Fibroblast of lung (primary cell): ENCODE data around the gene PIK3R1. TPM values are rescaled to one million over a fixed set of nuclear protein-coding genes. Genes with fewer than 3 reads are reported as not detected.
"Not testable (repeated sequence)": the region's sequence is repeated elsewhere in the genome, so short reads cannot be mapped to it uniquely, and the experiment has no call there.

Source experiments
- DNase-seq, 2 donors: peaks; one replicate each; pipeline versions ENCODE4 v3.0.0 to v3.0.0-alpha.2; 2010; ENCODE audit warnings: low read depth in 2 of 2
- H2AFZ ChIP-seq: 2 replicates; pipeline ENCODE4 v1.5.1; 2012; ENCODE audit warnings: low read length, control low read depth, inconsistent platforms
- H3K27ac ChIP-seq: 2 replicates; pipeline ENCODE4 v1.5.1; 2011; ENCODE audit warnings: low read length, control low read depth; ENCODE audit not compliant: insufficient read depth
- H3K27me3 ChIP-seq: 2 replicates; pipeline ENCODE4 v1.5.1; 2011; ENCODE audit warnings: mild to moderate bottlenecking, low read length; ENCODE audit not compliant: control insufficient read depth, insufficient read depth
- H3K36me3 ChIP-seq: 2 replicates; pipeline ENCODE4 v1.5.1; 2011; ENCODE audit warnings: low read length; ENCODE audit not compliant: control insufficient read depth, insufficient read depth
- H3K4me1 ChIP-seq: 2 replicates; pipeline ENCODE4 v1.5.1; 2011; ENCODE audit warnings: low read length; ENCODE audit not compliant: control insufficient read depth, insufficient read depth; ENCODE audit errors: extremely low read depth
- H3K4me2 ChIP-seq: 2 replicates; pipeline ENCODE4 v1.5.1; 2011; ENCODE audit warnings: low read length, control low read depth; ENCODE audit not compliant: insufficient read depth; ENCODE audit errors: extremely low read depth
- H3K4me3 ChIP-seq, 4 experiments: fragments of 200-600 bp in 1 of 4; sonication (generic) in 1 of 4; replicated peaks in 1 of 4; 2 replicates each; pipeline ENCODE4 v1.5.1; 2011 to 2016; ENCODE audit warnings: low read length in 4 of 4, low read depth in 3 of 4, mild to moderate bottlenecking in 3 of 4, control low read depth in 2 of 4, inconsistent platforms in 1 of 4, mixed read lengths in 1 of 4; ENCODE audit not compliant: insufficient read depth in 1 of 4; ENCODE audit errors: control extremely low read depth in 1 of 4
- H3K79me2 ChIP-seq: 2 replicates; pipeline ENCODE4 v1.5.1; 2012; ENCODE audit warnings: mild to moderate bottlenecking, low read length, inconsistent platforms; ENCODE audit not compliant: control insufficient read depth, insufficient read depth
- H3K9ac ChIP-seq: 2 replicates; pipeline ENCODE4 v1.5.1; 2011; ENCODE audit warnings: mild to moderate bottlenecking, low read length, control low read depth; ENCODE audit not compliant: insufficient read depth
- H3K9me3 ChIP-seq: 2 replicates; pipeline ENCODE4 v1.5.1; 2012; ENCODE audit warnings: low read depth, low read length; ENCODE audit not compliant: control insufficient read depth, insufficient read depth
- H4K20me1 ChIP-seq: 2 replicates; pipeline ENCODE4 v1.5.1; 2011; ENCODE audit warnings: low read length; ENCODE audit not compliant: control insufficient read depth, insufficient read depth; ENCODE audit errors: extremely low read depth
- EZH2 ChIP-seq: IDR thresholded peaks from 2 replicates; pipeline ENCODE4 v1.5.1; 2012; ENCODE audit warnings: low read length, control low read depth, mild to moderate bottlenecking; ENCODE audit errors: missing control alignments
- polyA plus RNA-seq, 2 donors: library from polyadenylated mRNA; depleted of rRNA in 1 of 2; stranded (reverse) in 1 of 2; unstranded in 1 of 2; fragments of >200 nt; gene quantifications; 2 replicates each; pipeline ENCODE4 v1.2.1, GENCODE V29; 2011 to 2012; ENCODE audit warnings: missing spikeins in 1 of 2
- total RNA-seq: library from RNA; depleted of rRNA; stranded (reverse); fragments of >200 nt; gene quantifications from 2 replicates; pipeline ENCODE4 v1.2.1, GENCODE V29; 2014
- TF ChIP-seq, protein P1 (sequence below), 2 donors: IDR thresholded peaks in 1 of 2; conservative IDR thresholded peaks in 1 of 2; 1 replicate in 1 of 2; 2 replicates in 1 of 2; pipeline ENCODE4 v1.5.1; 2011 to 2012; ENCODE audit warnings: low read length in 2 of 2, control low read depth in 1 of 2, inconsistent platforms in 1 of 2, low read depth in 1 of 2, mild to moderate bottlenecking in 1 of 2

PIK3R1 gene
- total and polyA plus RNA-seq, 2 donors (not counting 1 experiment from before 2014, with no cell fraction given), result 17.7 to 36.3 TPM

DNA sequence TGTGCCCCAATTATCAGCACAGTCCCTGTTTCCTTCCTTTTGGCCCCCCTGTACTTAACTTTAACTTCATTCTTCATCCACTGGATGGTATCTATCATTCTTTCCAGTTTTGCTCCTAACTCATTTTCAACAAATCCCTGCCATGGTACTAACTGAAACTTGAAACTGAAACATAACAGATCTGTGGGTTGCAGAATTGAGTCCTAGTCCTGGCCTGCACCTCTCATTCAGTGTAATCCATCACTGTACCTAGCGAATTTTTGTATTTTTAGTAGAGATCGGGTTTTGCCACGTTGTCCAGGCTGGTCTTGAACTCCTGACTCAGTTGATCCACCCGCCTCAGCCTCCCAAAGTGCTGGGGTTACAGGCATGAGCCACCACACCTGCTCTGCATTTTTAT is 15.3 kb upstream of the PIK3R1 start:
- Histone ChIP-seq H3K36me3 (no peaks in the 10 kb centered on the region), H2AFZ (no peak overlapping the region), H3K9me3 (no peaks in the 10 kb centered on the region), H3K9ac (no peak overlapping the region), H3K27me3 (no peaks in the 10 kb centered on the region), H3K79me2 (no peaks in the 10 kb centered on the region), H4K20me1 (no peaks in the 10 kb centered on the region), H3K4me2 (no peak overlapping the region), H3K4me1 (no peaks in the 10 kb centered on the region), H3K4me3 (no peak overlapping the region), H3K27ac (no peak overlapping the region)
- TF ChIP-seq, protein P1, sequence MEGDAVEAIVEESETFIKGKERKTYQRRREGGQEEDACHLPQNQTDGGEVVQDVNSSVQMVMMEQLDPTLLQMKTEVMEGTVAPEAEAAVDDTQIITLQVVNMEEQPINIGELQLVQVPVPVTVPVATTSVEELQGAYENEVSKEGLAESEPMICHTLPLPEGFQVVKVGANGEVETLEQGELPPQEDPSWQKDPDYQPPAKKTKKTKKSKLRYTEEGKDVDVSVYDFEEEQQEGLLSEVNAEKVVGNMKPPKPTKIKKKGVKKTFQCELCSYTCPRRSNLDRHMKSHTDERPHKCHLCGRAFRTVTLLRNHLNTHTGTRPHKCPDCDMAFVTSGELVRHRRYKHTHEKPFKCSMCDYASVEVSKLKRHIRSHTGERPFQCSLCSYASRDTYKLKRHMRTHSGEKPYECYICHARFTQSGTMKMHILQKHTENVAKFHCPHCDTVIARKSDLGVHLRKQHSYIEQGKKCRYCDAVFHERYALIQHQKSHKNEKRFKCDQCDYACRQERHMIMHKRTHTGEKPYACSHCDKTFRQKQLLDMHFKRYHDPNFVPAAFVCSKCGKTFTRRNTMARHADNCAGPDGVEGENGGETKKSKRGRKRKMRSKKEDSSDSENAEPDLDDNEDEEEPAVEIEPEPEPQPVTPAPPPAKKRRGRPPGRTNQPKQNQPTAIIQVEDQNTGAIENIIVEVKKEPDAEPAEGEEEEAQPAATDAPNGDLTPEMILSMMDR (conservative IDR thresholded peaks at IDR 0.05 in 1 of 2, IDR thresholded peaks at IDR 0.05 in 1 of 2; ENCODE audit: low read depth in 1 of 2, low read length in 2 of 2), result no peak
- no peak for DNase-seq

DNA sequence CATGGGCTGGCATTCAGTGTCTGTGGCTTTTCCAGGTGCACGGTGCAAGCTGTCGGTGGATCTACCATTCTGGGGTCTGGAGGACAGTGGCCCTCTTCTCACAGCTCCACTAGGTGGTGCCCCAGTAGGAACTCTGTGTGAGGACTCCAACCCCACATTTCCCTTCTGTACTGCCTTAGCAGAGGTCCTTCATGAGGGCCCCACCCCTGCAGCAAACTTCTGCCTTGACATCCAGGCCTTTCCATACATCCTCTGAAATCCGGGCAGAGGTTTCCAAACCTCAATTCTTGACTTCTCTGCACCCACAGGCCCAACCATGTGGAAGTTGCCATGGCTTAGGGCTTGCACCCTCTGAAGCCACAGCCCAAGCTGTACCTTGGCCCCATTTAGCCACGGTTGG is 4.9 kb upstream of the PIK3R1 start:
- H3K9me3 ChIP-seq, H4K20me1 ChIP-seq, H3K79me2 ChIP-seq, H3K27me3 ChIP-seq, H3K27ac ChIP-seq, H2AFZ ChIP-seq, DNase-seq, H3K36me3 ChIP-seq, H3K9ac ChIP-seq, H3K4me1 ChIP-seq, H3K4me2 ChIP-seq, H3K4me3 ChIP-seq: not testable (repeated sequence)

DNA sequence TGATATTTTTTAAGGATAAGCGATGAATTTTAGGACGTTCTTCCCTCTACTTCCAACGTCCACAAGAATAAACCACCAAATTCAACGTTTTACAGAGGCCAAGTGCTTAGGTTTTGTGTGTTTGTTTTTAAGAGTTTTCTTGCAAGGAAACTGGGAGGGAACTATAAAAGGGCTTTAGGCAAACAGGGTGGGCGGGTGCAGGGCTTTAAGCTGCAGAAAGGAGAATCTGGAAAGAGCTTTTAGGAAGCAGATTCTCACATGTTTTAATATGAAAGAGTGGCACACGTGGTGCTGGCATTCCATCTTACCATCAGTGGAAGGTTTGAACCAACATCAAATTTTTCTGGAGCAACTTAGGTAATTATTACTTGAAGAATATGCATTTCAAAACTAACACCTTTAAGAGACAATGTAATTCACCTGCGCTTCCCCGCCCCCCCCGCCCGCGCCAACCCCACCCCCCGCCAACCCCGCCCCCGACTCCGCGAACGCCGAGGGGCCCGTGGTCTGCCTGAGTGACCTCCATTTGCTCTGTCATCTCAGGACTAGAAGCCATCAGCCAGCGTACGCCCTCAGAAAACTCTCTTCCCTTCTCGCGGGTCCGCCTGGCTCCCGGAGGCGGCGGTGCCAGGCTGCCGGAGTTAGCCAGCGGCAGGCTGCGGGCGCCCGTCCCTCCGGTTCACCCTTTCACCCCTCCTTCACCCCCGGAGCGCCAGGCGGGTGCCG is 911 bp upstream of the PIK3R1 start:
- Histone ChIP-seq H2AFZ (peak overlapping the region; percentile 61), H3K79me2 (peaks cover 36% of the 10 kb centered on the region), H3K9me3 (no peaks in the 10 kb centered on the region), H3K27ac (peak overlapping the region; percentile 87), H3K4me1 (no peaks in the 10 kb centered on the region), H3K36me3 (no peaks in the 10 kb centered on the region), H4K20me1 (no peaks in the 10 kb centered on the region), H3K27me3 (no peaks in the 10 kb centered on the region), H3K4me3 (peak overlapping the region; percentile 66 to 88 (median 68)), H3K9ac (peak overlapping the region; percentile 83), H3K4me2 (peak overlapping the region; percentile 88)
- TF ChIP-seq EZH2, result no peak
- TF ChIP-seq, protein P1 (conservative IDR thresholded peaks at IDR 0.05 in 1 of 2, IDR thresholded peaks at IDR 0.05 in 1 of 2; ENCODE audit: low read depth in 1 of 2, low read length in 2 of 2), result no peak
- DNase-seq, result peak in 1 of 2 donors; percentile 39
